Measurements from ENCODE around the gene TCF7L1. TPM values are rescaled to one million over a fixed set of nuclear protein-coding genes. Genes with fewer than 3 reads are reported as not detected.

Gene TCF7L1
- total RNA-seq (2021) = 2.3 and 2.8 TPM in 2 replicates
- percentile 35 among the genes with signal in this experiment for Bru-seq, nascent RNA
- percentile 44 among the genes with signal in this experiment for BruChase-seq, experiment 1, labeled RNA remaining after a 2-hour chase
- percentile 30 among the genes with signal in this experiment for BruChase-seq, experiment 2, labeled RNA remaining after a 6-hour chase
- long read RNA-seq, partial matches to known transcripts = 0 of 1 reads
- long read RNA-seq, other reads (novel, unspliced or antisense) = 0 of 1 reads

- peaks cover 12% of the 10 kb centered on the region; the same call in 1 of the 2 replicates for H3F3A ChIP-seq (ENCODE audit: insufficient read depth, low read depth)
- BruUV-seq (replicated peaks) = no TSS peak
- no peaks in the 10 kb centered on the region for H3K9me3 ChIP-seq (ENCODE audit: insufficient read depth, low read depth)
- intact Hi-C loops (cut with micrococcal nuclease; ENCODE audit: unreplicated experiment) = loop anchor here (1.0 to 5.0 kb wide), 2 partner anchors 152 to 206 kb away; no protein-coding TSS in a partner anchor
- H3K4me2 ChIP-seq = peak within 1 kb of the TSS; percentile 70
- peaks cover 7% of the 10 kb centered on the region for H3K4me1 ChIP-seq (replicated peaks; ENCODE audit: insufficient read depth)
- H2AFZ ChIP-seq = peak within 1 kb of the TSS; percentile 75
- POLR2A ChIA-PET (ENCODE audit: unreplicated experiment) = interaction anchor here (0.6 kb wide), 1 partner anchor 124 kb away, joined by 3 read pairs; no protein-coding TSS in a partner anchor
- peak in 1 of 2 experiments; percentile 67 for DNase-seq
- CTCF ChIA-PET = no interaction called here
- peak; percentile 72 for TF ChIP-seq CTCF (conservative IDR thresholded peaks at IDR 0.05)
- no peak for TF ChIP-seq EZH2 (IDR thresholded peaks at IDR 0.05; ENCODE audit: low read depth)
- H3K36me3 ChIP-seq (ENCODE audit: low read depth) = no peaks in the 10 kb centered on the region
- H3K27ac ChIP-seq = no peak within 1 kb of the TSS
- no peaks in the 10 kb centered on the region for H3K27me3 ChIP-seq (ENCODE audit: insufficient read depth, low read depth)
- no peaks in the 10 kb centered on the region for H3K79me2 ChIP-seq (ENCODE audit: low read depth)
- H3K4me3 ChIP-seq = peak within 1 kb of the TSS; percentile 62
- H3K9me2 ChIP-seq (ENCODE audit: insufficient read depth) = no peaks in the 10 kb centered on the region
- H4K20me1 ChIP-seq (ENCODE audit: insufficient read depth) = no peaks in the 10 kb centered on the region
Observed at GRCh38 chr2:85132834-85133637, at the start of gene TCF7L1. TSS of gene TCF7L1 (plus strand) at chr2:85133392. CDS start at chr2:85133685, 293 bp downstream.

- intact Hi-C loops (cut with micrococcal nuclease; ENCODE audit: unreplicated experiment) = no loop called here
Observed at GRCh38 chr2:85085563-85085962, 47.6 kb upstream of the TCF7L1 start.

More at GRCh38 chr2:85085563-85085962, 47.6 kb upstream of the TCF7L1 start:
- H3F3A ChIP-seq (ENCODE audit: insufficient read depth, low read depth) = no peaks in the 10 kb centered on the region
- H3K4me1 ChIP-seq (replicated peaks; ENCODE audit: insufficient read depth) = no peaks in the 10 kb centered on the region
- H3K9me2 ChIP-seq (ENCODE audit: insufficient read depth) = no peaks in the 10 kb centered on the region
- no peaks in the 10 kb centered on the region for H3K36me3 ChIP-seq (ENCODE audit: low read depth)
- no peaks in the 10 kb centered on the region for H3K9me3 ChIP-seq (ENCODE audit: insufficient read depth, low read depth)
- no peak overlapping the region for H3K27ac ChIP-seq
- H3K4me3 ChIP-seq = no peak overlapping the region
- TF ChIP-seq EZH2 (IDR thresholded peaks at IDR 0.05; ENCODE audit: low read depth) (no peak), CTCF (conservative IDR thresholded peaks at IDR 0.05) (no peak)
- no TSS peak for BruUV-seq (replicated peaks)
- H3K4me2 ChIP-seq = no peak overlapping the region
- CTCF ChIA-PET = no interaction called here
- no peaks in the 10 kb centered on the region for H3K79me2 ChIP-seq (ENCODE audit: low read depth)
- H2AFZ ChIP-seq = no peak overlapping the region
- peaks cover 8% of the 10 kb centered on the region; the same call in 1 of the 2 replicates for H3K27me3 ChIP-seq (ENCODE audit: insufficient read depth, low read depth)
- POLR2A ChIA-PET (ENCODE audit: unreplicated experiment) = interaction anchor here (0.7 kb wide), 1 partner anchor 29 kb away, joined by 8 read pairs; no protein-coding TSS in a partner anchor
- H4K20me1 ChIP-seq (ENCODE audit: insufficient read depth) = no peaks in the 10 kb centered on the region
- no peak for DNase-seq
